Measurements from ENCODE around the gene ABCC5.

DNA sequence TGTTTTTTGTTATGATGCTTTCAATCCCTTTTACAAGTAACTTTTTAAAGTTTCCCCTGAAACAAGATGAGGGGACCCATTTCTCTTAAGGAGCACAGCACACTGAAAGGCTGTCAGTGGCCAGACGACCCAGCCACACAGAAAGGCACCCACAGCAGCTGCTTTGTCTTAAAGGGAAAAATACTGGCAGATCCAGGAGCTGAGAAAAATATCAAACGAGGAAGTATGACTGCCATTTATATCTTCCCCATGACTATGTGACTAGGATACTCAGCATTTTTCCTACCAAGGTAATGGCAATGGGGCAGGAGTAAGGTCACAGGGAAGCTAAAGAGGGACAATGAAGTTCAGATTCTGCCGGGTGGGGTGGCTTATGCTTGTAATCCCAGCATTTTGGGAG is 15.9 kb downstream of the ABCC5 start:
- TF ChIP-seq, protein P1, sequence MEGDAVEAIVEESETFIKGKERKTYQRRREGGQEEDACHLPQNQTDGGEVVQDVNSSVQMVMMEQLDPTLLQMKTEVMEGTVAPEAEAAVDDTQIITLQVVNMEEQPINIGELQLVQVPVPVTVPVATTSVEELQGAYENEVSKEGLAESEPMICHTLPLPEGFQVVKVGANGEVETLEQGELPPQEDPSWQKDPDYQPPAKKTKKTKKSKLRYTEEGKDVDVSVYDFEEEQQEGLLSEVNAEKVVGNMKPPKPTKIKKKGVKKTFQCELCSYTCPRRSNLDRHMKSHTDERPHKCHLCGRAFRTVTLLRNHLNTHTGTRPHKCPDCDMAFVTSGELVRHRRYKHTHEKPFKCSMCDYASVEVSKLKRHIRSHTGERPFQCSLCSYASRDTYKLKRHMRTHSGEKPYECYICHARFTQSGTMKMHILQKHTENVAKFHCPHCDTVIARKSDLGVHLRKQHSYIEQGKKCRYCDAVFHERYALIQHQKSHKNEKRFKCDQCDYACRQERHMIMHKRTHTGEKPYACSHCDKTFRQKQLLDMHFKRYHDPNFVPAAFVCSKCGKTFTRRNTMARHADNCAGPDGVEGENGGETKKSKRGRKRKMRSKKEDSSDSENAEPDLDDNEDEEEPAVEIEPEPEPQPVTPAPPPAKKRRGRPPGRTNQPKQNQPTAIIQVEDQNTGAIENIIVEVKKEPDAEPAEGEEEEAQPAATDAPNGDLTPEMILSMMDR (IDR thresholded peaks at IDR 0.05): no peak
- no peak for TF ChIP-seq EP300 (IDR thresholded peaks at IDR 0.05)

Measured in tibial nerve (tissue), 4 donors.